WTC11 (cell line): Measurements from ENCODE around the gene CTNND2. TPM values are rescaled to one million over a fixed set of nuclear protein-coding genes. Genes with fewer than 3 reads are reported as not detected.

Experiments used
- ATAC-seq: fragments of 200-7000 bp; cut with Tn5 transposase; 2 replicates; pipeline ENCODE4 v1.10.0; 2021; ENCODE audit warnings: mild to moderate bottlenecking, moderate library complexity
- CTCF ChIA-PET: fragments of 300-600 bp; sonication (Branson Sonifier 250); formaldehyde crosslinking; loops from one replicate; lab custom pipeline; 2021; ENCODE audit warnings: antibody characterized with exemption; lab: Charles Lee
- POLR2A ChIA-PET: fragments of 350-600 bp; sonication (Branson Sonifier 250); formaldehyde crosslinking; loops from one replicate; lab custom pipeline; 2021; ENCODE audit warnings: antibody characterized with exemption; lab: Charles Lee
- DNase-seq: peaks from one replicate; pipeline ENCODE4 v3.0.0; 2021; ENCODE audit warnings: low spot score
- H3K27ac Mint-ChIP-seq: 2 replicates; pipeline ENCODE4 v1.8.0; 2021; ENCODE audit warnings: mixed read lengths
- H3K27me3 Mint-ChIP-seq: 2 replicates; pipeline ENCODE4 v1.8.0; 2021; ENCODE audit warnings: low read depth, mild to moderate bottlenecking, moderate library complexity, mixed read lengths
- H3K36me3 Mint-ChIP-seq: 2 replicates; pipeline ENCODE4 v1.8.0; 2021; ENCODE audit warnings: mixed read lengths
- H3K4me1 Mint-ChIP-seq: 2 replicates; pipeline ENCODE4 v1.8.0; 2022; ENCODE audit warnings: mixed read lengths
- H3K4me3 Mint-ChIP-seq: 2 replicates; pipeline ENCODE4 v1.8.0; 2021; ENCODE audit warnings: mild to moderate bottlenecking, moderate library complexity, mixed read lengths
- H3K9me3 Mint-ChIP-seq: 2 replicates; pipeline ENCODE4 v1.8.0; 2021; ENCODE audit warnings: mixed read lengths
- AR ChIP-seq: fragments of 250-450 bp; sonication (Bioruptor Pico); IDR thresholded peaks from 2 replicates; pipeline ENCODE4 v1.9.0; 2021; ENCODE audit warnings: mild to moderate bottlenecking
- ATF1 ChIP-seq: sonication (generic); formaldehyde crosslinking; IDR thresholded peaks from 2 replicates; pipeline ENCODE4 v1.8.1; 2023; ENCODE audit warnings: mild to moderate bottlenecking, moderate library complexity, missing genetic modification reagents
- ATF2 ChIP-seq: sonication (generic); formaldehyde crosslinking; IDR thresholded peaks from 2 replicates; pipeline ENCODE4 v1.8.1; 2022; ENCODE audit warnings: low read depth, missing genetic modification reagents, borderline replicate concordance
- CDX4 ChIP-seq: fragments of 250-450 bp; sonication (Bioruptor Pico); IDR thresholded peaks from 2 replicates; pipeline ENCODE4 v1.9.0; 2021; ENCODE audit warnings: moderate library complexity, mild to moderate bottlenecking, inconsistent platforms, borderline replicate concordance
- E2F1 ChIP-seq: sonication (generic); formaldehyde crosslinking; IDR thresholded peaks from 2 replicates; pipeline ENCODE4 v1.8.0; 2022; ENCODE audit warnings: mild to moderate bottlenecking, missing genetic modification reagents
- FOXK1 ChIP-seq: sonication (generic); formaldehyde crosslinking; IDR thresholded peaks from 2 replicates; pipeline ENCODE4 v1.8.0; 2022; ENCODE audit warnings: mild to moderate bottlenecking, moderate library complexity, missing genetic modification reagents
- FOXP4 ChIP-seq: sonication (generic); formaldehyde crosslinking; IDR thresholded peaks from 2 replicates; pipeline ENCODE4 v1.8.0; 2022; ENCODE audit warnings: mild to moderate bottlenecking, missing genetic modification reagents
- GTF2I ChIP-seq: fragments of 250-450 bp; sonication (Bioruptor Pico); conservative IDR thresholded peaks from 2 replicates; pipeline ENCODE4 v1.4.0; 2021; ENCODE audit warnings: mild to moderate bottlenecking
- IRF2 ChIP-seq: sonication (generic); formaldehyde crosslinking; IDR thresholded peaks from 2 replicates; pipeline ENCODE4 v1.8.0; 2022; ENCODE audit warnings: low read depth, missing genetic modification reagents, borderline replicate concordance
- NFE2L1 ChIP-seq: sonication (generic); formaldehyde crosslinking; IDR thresholded peaks from 2 replicates; pipeline ENCODE4 v1.8.1; 2023; ENCODE audit warnings: missing genetic modification reagents
- NR1H2 ChIP-seq: sonication (generic); formaldehyde crosslinking; IDR thresholded peaks from 2 replicates; pipeline ENCODE4 v1.9.0; 2021; ENCODE audit warnings: mild to moderate bottlenecking, moderate library complexity, missing genetic modification reagents
- SP1 ChIP-seq: sonication (generic); formaldehyde crosslinking; conservative IDR thresholded peaks from 2 replicates; pipeline ENCODE4 v1.8.1; 2022; ENCODE audit warnings: missing genetic modification reagents
- ZNF138 ChIP-seq: sonication (generic); formaldehyde crosslinking; conservative IDR thresholded peaks from 2 replicates; pipeline ENCODE4 v1.8.1; 2022; ENCODE audit warnings: mild to moderate bottlenecking, moderate library complexity, missing genetic modification reagents
- ZNF219 ChIP-seq: sonication (generic); formaldehyde crosslinking; IDR thresholded peaks from 2 replicates; pipeline ENCODE4 v1.8.0; 2023; ENCODE audit warnings: missing genetic modification reagents, mild to moderate bottlenecking, borderline replicate concordance
- ZNF232 ChIP-seq: sonication (generic); formaldehyde crosslinking; IDR thresholded peaks from 2 replicates; pipeline ENCODE4 v1.8.0; 2022; ENCODE audit warnings: mild to moderate bottlenecking, missing genetic modification reagents
- ZNF317 ChIP-seq: sonication (generic); formaldehyde crosslinking; IDR thresholded peaks from 2 replicates; pipeline ENCODE4 v1.8.1; 2023; ENCODE audit warnings: low read depth, mild to moderate bottlenecking, moderate library complexity, missing genetic modification reagents, borderline replicate concordance
- ZNF512 ChIP-seq: sonication (generic); formaldehyde crosslinking; IDR thresholded peaks from 2 replicates; pipeline ENCODE4 v1.8.1; 2022; ENCODE audit warnings: missing genetic modification reagents, borderline replicate concordance
- total RNA-seq: library from RNA; stranded (reverse); gene quantifications from 3 replicates; pipeline ENCODE4 v1.2.3, GENCODE V29; 2021
- TF ChIP-seq, protein P1 (sequence below): fragments of 250-450 bp; sonication (Bioruptor Pico); IDR thresholded peaks from 2 replicates; pipeline ENCODE4 v1.8.0; 2021; ENCODE audit warnings: mild to moderate bottlenecking
- TF ChIP-seq, protein P2 (sequence below): sonication (generic); formaldehyde crosslinking; IDR thresholded peaks from 2 replicates; pipeline ENCODE4 v1.8.1; 2023; ENCODE audit warnings: mild to moderate bottlenecking, missing genetic modification reagents
- TF ChIP-seq, protein P3 (sequence below): sonication (generic); formaldehyde crosslinking; IDR thresholded peaks from 2 replicates; pipeline ENCODE4 v1.8.0; 2022; ENCODE audit warnings: mild to moderate bottlenecking, missing genetic modification reagents

Gene CTNND2
- total RNA-seq, 1 experiment from 2014 or later: 11.9 TPM

DNA sequence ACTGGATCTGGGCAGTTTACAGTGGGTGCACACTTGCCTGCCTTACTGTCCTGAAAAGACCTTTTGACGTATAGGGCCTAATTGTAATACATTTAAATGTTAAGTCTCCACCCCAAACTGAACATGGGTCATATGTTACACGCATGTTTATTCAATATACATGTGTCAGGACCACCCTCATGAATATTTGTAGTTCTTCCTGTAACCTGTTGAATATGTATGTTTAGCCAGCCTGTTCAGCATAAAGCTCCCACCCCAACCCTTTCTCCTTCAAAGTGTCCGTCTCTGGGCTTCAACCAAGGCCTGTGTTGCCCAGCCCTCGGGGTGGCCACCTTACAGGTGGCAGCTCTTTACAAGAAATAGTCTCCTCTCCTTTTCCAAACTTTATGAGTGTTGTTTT, 962.3 kb downstream of the CTNND2 start:
- Mint-ChIP-seq H3K27ac (no peak overlapping the region), H3K36me3 (no peaks in the 10 kb centered on the region), H3K9me3 (no peaks in the 10 kb centered on the region), H3K4me3 (no peak overlapping the region), H3K27me3 (no peaks in the 10 kb centered on the region), H3K4me1 (no peaks in the 10 kb centered on the region)
- no peak for DNase-seq
- ATAC-seq: no peak
- POLR2A ChIA-PET: no interaction called here
- TF ChIP-seq, protein P1, sequence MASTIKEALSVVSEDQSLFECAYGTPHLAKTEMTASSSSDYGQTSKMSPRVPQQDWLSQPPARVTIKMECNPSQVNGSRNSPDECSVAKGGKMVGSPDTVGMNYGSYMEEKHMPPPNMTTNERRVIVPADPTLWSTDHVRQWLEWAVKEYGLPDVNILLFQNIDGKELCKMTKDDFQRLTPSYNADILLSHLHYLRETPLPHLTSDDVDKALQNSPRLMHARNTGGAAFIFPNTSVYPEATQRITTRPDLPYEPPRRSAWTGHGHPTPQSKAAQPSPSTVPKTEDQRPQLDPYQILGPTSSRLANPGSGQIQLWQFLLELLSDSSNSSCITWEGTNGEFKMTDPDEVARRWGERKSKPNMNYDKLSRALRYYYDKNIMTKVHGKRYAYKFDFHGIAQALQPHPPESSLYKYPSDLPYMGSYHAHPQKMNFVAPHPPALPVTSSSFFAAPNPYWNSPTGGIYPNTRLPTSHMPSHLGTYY (CRISPR knock-in tag): no peak
- TF ChIP-seq CDX4 (CRISPR knock-in tag) (no peak), ZNF317 (no peak), ZNF138 (CRISPR knock-in tag) (no peak), SP1 (CRISPR knock-in tag) (no peak), FOXP4 (CRISPR knock-in tag) (no peak), GTF2I (no peak), FOXK1 (CRISPR knock-in tag) (no peak), AR (no peak), IRF2 (no peak), ATF2 (CRISPR knock-in tag) (no peak), ZNF512 (CRISPR knock-in tag) (no peak), E2F1 (CRISPR knock-in tag) (no peak), ZNF232 (CRISPR knock-in tag) (no peak), NR1H2 (no peak), ATF1 (CRISPR knock-in tag) (no peak), NFE2L1 (CRISPR knock-in tag) (no peak), ZNF219 (CRISPR knock-in tag) (no peak)
- TF ChIP-seq, protein P2, sequence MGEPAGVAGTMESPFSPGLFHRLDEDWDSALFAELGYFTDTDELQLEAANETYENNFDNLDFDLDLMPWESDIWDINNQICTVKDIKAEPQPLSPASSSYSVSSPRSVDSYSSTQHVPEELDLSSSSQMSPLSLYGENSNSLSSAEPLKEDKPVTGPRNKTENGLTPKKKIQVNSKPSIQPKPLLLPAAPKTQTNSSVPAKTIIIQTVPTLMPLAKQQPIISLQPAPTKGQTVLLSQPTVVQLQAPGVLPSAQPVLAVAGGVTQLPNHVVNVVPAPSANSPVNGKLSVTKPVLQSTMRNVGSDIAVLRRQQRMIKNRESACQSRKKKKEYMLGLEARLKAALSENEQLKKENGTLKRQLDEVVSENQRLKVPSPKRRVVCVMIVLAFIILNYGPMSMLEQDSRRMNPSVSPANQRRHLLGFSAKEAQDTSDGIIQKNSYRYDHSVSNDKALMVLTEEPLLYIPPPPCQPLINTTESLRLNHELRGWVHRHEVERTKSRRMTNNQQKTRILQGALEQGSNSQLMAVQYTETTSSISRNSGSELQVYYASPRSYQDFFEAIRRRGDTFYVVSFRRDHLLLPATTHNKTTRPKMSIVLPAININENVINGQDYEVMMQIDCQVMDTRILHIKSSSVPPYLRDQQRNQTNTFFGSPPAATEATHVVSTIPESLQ (CRISPR knock-in tag): no peak
- TF ChIP-seq, protein P3, sequence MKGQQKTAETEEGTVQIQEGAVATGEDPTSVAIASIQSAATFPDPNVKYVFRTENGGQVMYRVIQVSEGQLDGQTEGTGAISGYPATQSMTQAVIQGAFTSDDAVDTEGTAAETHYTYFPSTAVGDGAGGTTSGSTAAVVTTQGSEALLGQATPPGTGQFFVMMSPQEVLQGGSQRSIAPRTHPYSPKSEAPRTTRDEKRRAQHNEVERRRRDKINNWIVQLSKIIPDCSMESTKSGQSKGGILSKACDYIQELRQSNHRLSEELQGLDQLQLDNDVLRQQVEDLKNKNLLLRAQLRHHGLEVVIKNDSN (CRISPR knock-in tag): no peak
- CTCF ChIA-PET: no interaction called here
